Mesothelial cell of epicardium (in vitro differentiated cells): ENCODE data around the gene SKIDA1. TPM values are rescaled to one million over a fixed set of nuclear protein-coding genes. Genes with fewer than 3 reads are reported as not detected.

Source experiments
- DNase-seq, 2 experiments: peaks; one replicate each; pipeline ENCODE4 v3.0.0; 2021; ENCODE audit warnings: low spot score in 2 of 2; ENCODE audit not compliant: unreplicated experiment in 2 of 2
- H3K27ac Mint-ChIP-seq: 2 replicates; pipeline ENCODE4 v1.8.0; 2021; ENCODE audit warnings: mixed read lengths
- H3K27me3 Mint-ChIP-seq: 2 replicates; pipeline ENCODE4 v1.8.0; 2021; ENCODE audit warnings: low read depth, mixed read lengths
- H3K36me3 Mint-ChIP-seq: 2 replicates; pipeline ENCODE4 v1.8.0; 2021; ENCODE audit warnings: mixed read lengths
- H3K4me1 Mint-ChIP-seq: 2 replicates; pipeline ENCODE4 v1.8.0; 2021; ENCODE audit warnings: mixed read lengths
- H3K4me3 Mint-ChIP-seq: 2 replicates; pipeline ENCODE4 v1.8.0; 2021; ENCODE audit warnings: mild to moderate bottlenecking, moderate library complexity, mixed read lengths
- H3K9me3 Mint-ChIP-seq: 2 replicates; pipeline ENCODE4 v1.8.0; 2021; ENCODE audit warnings: mixed read lengths
- CTCF ChIP-seq: fragments of 200-600 bp; sonication (generic); IDR thresholded peaks from one replicate; pipeline ENCODE4 v1.5.0; 2021; ENCODE audit warnings: antibody characterized with exemption; ENCODE audit not compliant: unreplicated experiment
- total RNA-seq: library from RNA; stranded (reverse); gene quantifications from 3 replicates; pipeline ENCODE4 v1.2.1, GENCODE V29; 2021

Gene SKIDA1
- total RNA-seq, 1 donor from 2014 or later = 9.7 TPM

DNA sequence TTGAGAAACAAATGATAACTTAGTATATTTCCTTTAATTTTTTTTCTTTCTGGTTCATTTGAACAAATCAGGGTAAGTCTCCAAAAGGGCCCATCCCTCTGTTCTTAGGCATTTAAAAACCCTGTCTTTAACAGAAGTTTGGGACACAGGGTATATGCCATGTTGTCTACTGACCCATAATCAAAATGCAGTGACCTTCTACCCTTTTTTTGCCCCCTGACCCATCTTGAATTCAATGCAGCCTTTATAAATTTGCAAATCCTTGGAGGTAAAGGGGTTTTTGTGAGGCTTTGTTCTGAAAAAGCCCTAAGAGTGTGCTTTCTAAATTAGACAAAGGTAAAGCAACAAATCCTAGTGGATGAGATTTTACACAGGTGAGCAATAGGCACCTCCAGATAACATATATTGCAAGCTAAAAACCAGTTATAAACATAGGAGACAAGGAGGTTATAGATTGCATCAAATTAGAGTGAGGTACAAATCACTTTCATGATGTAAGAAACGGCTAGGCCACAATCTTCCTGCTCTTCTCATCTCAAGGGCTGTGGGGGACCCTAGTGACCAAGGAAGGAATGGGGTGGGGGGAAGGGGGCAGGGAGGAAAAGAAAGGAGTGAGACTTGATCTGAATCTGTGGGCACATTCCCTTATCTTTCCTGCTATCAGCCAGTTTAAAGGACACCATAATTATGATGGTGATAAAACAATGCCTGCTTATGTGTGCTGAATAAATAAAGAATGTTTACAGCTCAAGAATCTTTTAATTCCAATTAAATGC, 2.7 kb downstream of the SKIDA1 start:
- H3K36me3 Mint-ChIP-seq = no peaks in the 10 kb centered on the region
- peak overlapping the region; percentile 98 for H3K27ac Mint-ChIP-seq
- peaks cover 80% of the 10 kb centered on the region for H3K4me1 Mint-ChIP-seq
- DNase-seq = no peak
- H3K4me3 Mint-ChIP-seq = peak overlapping the region; percentile 60
- no peak for TF ChIP-seq CTCF
- H3K9me3 Mint-ChIP-seq = no peaks in the 10 kb centered on the region
- no peaks in the 10 kb centered on the region for H3K27me3 Mint-ChIP-seq

GRCh38 chr10:21521751-21522533, 3.5 kb downstream of the SKIDA1 start:
- H3K9me3 Mint-ChIP-seq = no peaks in the 10 kb centered on the region
- H3K36me3 Mint-ChIP-seq = no peaks in the 10 kb centered on the region
- peaks cover 79% of the 10 kb centered on the region for H3K4me1 Mint-ChIP-seq
- H3K27ac Mint-ChIP-seq = peak overlapping the region; percentile 83
- H3K4me3 Mint-ChIP-seq = no peak overlapping the region
- DNase-seq = no peak
- H3K27me3 Mint-ChIP-seq = no peaks in the 10 kb centered on the region
- TF ChIP-seq CTCF = no peak

DNA sequence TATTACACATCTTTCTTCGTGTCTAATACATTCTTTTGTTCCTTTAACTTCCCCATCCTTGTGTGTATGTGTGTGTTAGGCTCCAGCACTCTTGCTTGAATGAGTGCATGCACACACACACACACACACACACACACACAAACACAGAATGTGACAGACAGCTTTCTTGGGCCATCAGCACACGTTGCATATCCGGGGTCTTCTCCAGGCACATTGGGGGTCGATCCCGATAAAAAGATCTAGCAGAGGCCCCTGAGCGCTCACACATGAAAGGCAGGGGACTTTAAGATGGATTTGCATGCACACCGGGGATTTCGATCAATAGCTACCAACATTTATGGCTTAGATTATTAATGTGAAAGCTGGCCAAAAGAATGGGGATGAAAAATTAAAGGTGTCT, 4.5 kb downstream of the SKIDA1 start:
- Mint-ChIP-seq H3K27me3 (no peaks in the 10 kb centered on the region), H3K4me3 (peak overlapping the region; percentile 82), H3K27ac (peak overlapping the region; percentile 98), H3K4me1 (peaks cover 75% of the 10 kb centered on the region), H3K9me3 (no peaks in the 10 kb centered on the region), H3K36me3 (no peaks in the 10 kb centered on the region)
- no peak for DNase-seq
- TF ChIP-seq CTCF = no peak

GRCh38 chr10:21520509-21520908, 5.0 kb downstream of the SKIDA1 start:
- Mint-ChIP-seq H3K27me3 (no peaks in the 10 kb centered on the region), H3K36me3 (no peaks in the 10 kb centered on the region), H3K27ac (peak overlapping the region; percentile 98), H3K9me3 (no peaks in the 10 kb centered on the region), H3K4me1 (peaks cover 78% of the 10 kb centered on the region), H3K4me3 (peak overlapping the region; percentile 82)
- DNase-seq = no peak
- no peak for TF ChIP-seq CTCF

DNA sequence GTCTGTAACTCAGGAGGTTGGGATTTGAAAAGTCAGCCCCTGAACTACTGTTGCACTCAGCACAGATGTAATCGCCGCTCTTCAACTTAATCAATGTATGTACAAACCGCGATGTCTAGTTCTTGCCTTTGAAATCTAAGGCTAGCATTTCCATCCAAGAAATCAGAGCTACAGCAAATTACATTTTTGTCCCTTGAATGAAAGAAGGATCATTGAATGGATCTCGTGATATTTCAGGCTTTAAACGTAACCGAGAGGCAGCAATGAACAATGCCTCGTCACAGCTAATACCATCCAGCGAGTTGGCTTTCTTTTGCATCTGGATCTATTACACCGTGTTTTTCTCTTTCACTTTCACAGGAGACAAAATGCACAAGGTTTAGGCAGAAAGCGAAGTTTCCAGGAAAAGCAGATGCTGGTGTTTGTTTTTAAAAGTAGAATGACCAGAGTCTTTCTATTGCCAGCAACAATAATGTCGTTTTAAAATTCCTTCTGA, 5.5 kb downstream of the SKIDA1 start:
- Mint-ChIP-seq H3K9me3 (no peaks in the 10 kb centered on the region), H3K4me1 (peaks cover 79% of the 10 kb centered on the region), H3K4me3 (peak overlapping the region; percentile 82), H3K36me3 (no peaks in the 10 kb centered on the region), H3K27me3 (no peaks in the 10 kb centered on the region), H3K27ac (peak overlapping the region; percentile 98)
- TF ChIP-seq CTCF = no peak
- no peak for DNase-seq
